ENCODE results near the gene ADORA2B.

GRCh38 chr17:15977894-15978293, 33.0 kb downstream of the ADORA2B start:
- TF ChIP-seq CTCF (tag by site-specific recombination; IDR thresholded peaks at IDR 0.05) (no peak), ZNF138 (tag by site-specific recombination; IDR thresholded peaks at IDR 0.05; ENCODE audit: borderline replicate concordance) (no peak), ZNF157 (tag by site-specific recombination; IDR thresholded peaks at IDR 0.05) (no peak), KLF1 (tag by site-specific recombination; IDR thresholded peaks at IDR 0.05) (no peak), ZSCAN5A (tag by site-specific recombination; IDR thresholded peaks at IDR 0.05) (no peak)

Data from HEK293 (cell line).